CD14-positive monocyte (primary cell): ENCODE data around the gene CLBA1. TPM values are rescaled to one million over a fixed set of nuclear protein-coding genes. Genes with fewer than 3 reads are reported as not detected.

Experiments
- DNase-seq, 3 donors: peaks; one replicate each; pipeline ENCODE4 v3.0.0-alpha.2; 2011 to 2022
- H2AFZ ChIP-seq: 2 replicates; pipeline ENCODE4 v1.6.0; 2012; ENCODE audit warnings: mild to moderate bottlenecking, low read depth, low read length, inconsistent platforms; ENCODE audit not compliant: insufficient read depth, poor library complexity, severe bottlenecking
- H3K27ac ChIP-seq, 2 donors: 1 replicate in 1 of 2; 2 replicates in 1 of 2; pipeline ENCODE4 v1.5.1; 2012 to 2013; ENCODE audit warnings: low read length in 2 of 2, control low read depth in 1 of 2, inconsistent platforms in 1 of 2, low read depth in 1 of 2, mild to moderate bottlenecking in 1 of 2
- H3K27me3 ChIP-seq, 2 donors: one replicate each; pipeline versions ENCODE4 v1.6.0 to v1.6.1; 2011 to 2013; ENCODE audit warnings: low read length in 2 of 2; ENCODE audit not compliant: control insufficient read depth in 2 of 2, insufficient read depth in 2 of 2
- H3K36me3 ChIP-seq, 2 donors: replicated peaks in 1 of 2; 1 replicate in 1 of 2; 2 replicates in 1 of 2; pipeline versions ENCODE4 v1.5.1 to v1.6.1; 2012 to 2013; ENCODE audit warnings: low read length in 2 of 2, control low read depth in 1 of 2, inconsistent platforms in 1 of 2, mild to moderate bottlenecking in 1 of 2; ENCODE audit not compliant: insufficient read depth in 2 of 2, control insufficient read depth in 1 of 2
- H3K4me1 ChIP-seq, 2 donors: 1 replicate in 1 of 2; 2 replicates in 1 of 2; pipeline versions ENCODE4 v1.5.1 to v1.6.1; 2012 to 2013; ENCODE audit warnings: low read length in 2 of 2, control low read depth in 1 of 2, inconsistent platforms in 1 of 2, mild to moderate bottlenecking in 1 of 2, moderate library complexity in 1 of 2; ENCODE audit not compliant: insufficient read depth in 2 of 2, control insufficient read depth in 1 of 2
- H3K4me2 ChIP-seq: replicated peaks from 2 replicates; pipeline ENCODE3; 2012; ENCODE audit warnings: low read length, moderate library complexity, mild to moderate bottlenecking; ENCODE audit not compliant: poor library complexity, severe bottlenecking; ENCODE audit errors: extremely low read depth
- H3K4me3 ChIP-seq, 3 experiments: fragments of 200-600 bp in 1 of 3; sonication (generic) in 1 of 3; replicated peaks in 1 of 3; 1 replicate in 2 of 3; 2 replicates in 1 of 3; pipeline ENCODE4 v1.5.1; 2011 to 2013; ENCODE audit warnings: low read length in 3 of 3, mild to moderate bottlenecking in 3 of 3, control low read depth in 2 of 3, low read depth in 2 of 3, inconsistent platforms in 1 of 3, moderate library complexity in 1 of 3
- H3K79me2 ChIP-seq: 2 replicates; pipeline ENCODE4 v1.6.0; 2012; ENCODE audit warnings: mild to moderate bottlenecking, control low read depth, inconsistent platforms, low read length, moderate library complexity; ENCODE audit not compliant: insufficient read depth
- H3K9ac ChIP-seq: 2 replicates; pipeline ENCODE4 v1.6.0; 2017; ENCODE audit warnings: low read length, mild to moderate bottlenecking; ENCODE audit not compliant: insufficient read depth, poor library complexity, severe bottlenecking
- H3K9me3 ChIP-seq, 2 donors: replicated peaks in 1 of 2; 1 replicate in 1 of 2; 2 replicates in 1 of 2; pipeline versions ENCODE4 v1.5.1 to v1.6.1; 2012 to 2013; ENCODE audit warnings: low read length in 2 of 2, control low read depth in 1 of 2; ENCODE audit not compliant: control insufficient read depth in 1 of 2, insufficient read depth in 1 of 2
- H4K20me1 ChIP-seq: 2 replicates; pipeline ENCODE4 v1.6.0; 2012; ENCODE audit warnings: mild to moderate bottlenecking, low read length, control low read depth, moderate library complexity; ENCODE audit not compliant: insufficient read depth
- H3K27ac Mint-ChIP-seq, 7 donors: one replicate each; pipeline ENCODE4 v1.8.0; 2020; ENCODE audit warnings: mild to moderate bottlenecking in 7 of 7, mixed read lengths in 7 of 7, moderate library complexity in 6 of 7, inconsistent platforms in 2 of 7
- H3K27me3 Mint-ChIP-seq, 3 donors: one replicate each; pipeline ENCODE4 v1.8.0; 2021 to 2022; ENCODE audit warnings: low read depth in 3 of 3, mild to moderate bottlenecking in 3 of 3, mixed read lengths in 3 of 3, moderate library complexity in 3 of 3, inconsistent platforms in 1 of 3
- H3K36me3 Mint-ChIP-seq, 2 donors: one replicate each; pipeline ENCODE4 v1.8.0; 2020; ENCODE audit warnings: mixed read lengths in 2 of 2, inconsistent platforms in 1 of 2, mild to moderate bottlenecking in 1 of 2
- H3K4me1 Mint-ChIP-seq: one replicate; pipeline ENCODE4 v1.8.0; 2020; ENCODE audit warnings: mild to moderate bottlenecking, mixed read lengths
- H3K4me3 Mint-ChIP-seq, 2 donors: one replicate each; pipeline ENCODE4 v1.8.0; 2020; ENCODE audit warnings: mild to moderate bottlenecking in 2 of 2, mixed read lengths in 2 of 2, moderate library complexity in 1 of 2
- H3K9me3 Mint-ChIP-seq, 7 donors: one replicate each; pipeline ENCODE4 v1.8.0; 2020 to 2022; ENCODE audit warnings: mixed read lengths in 7 of 7, mild to moderate bottlenecking in 6 of 7, moderate library complexity in 6 of 7, inconsistent platforms in 2 of 7
- CTCF ChIP-seq: fragments of 200-600 bp; IDR thresholded peaks from one replicate; pipeline ENCODE4 v1.8.0; 2022; ENCODE audit warnings: antibody characterized with exemption, mild to moderate bottlenecking
- WGBS: methylation state at CpG from one replicate; pipeline ENCODE4 v1.1.5; 2013; ENCODE audit warnings: missing lambda C conversion rate; ENCODE audit not compliant: insufficient coverage; 5-methylcytosine and 5-hydroxymethylcytosine counted together
- intact Hi-C, 2 donors: fragments of 100-400 bp; cut with micrococcal nuclease; formaldehyde crosslinking; loops; one replicate each; pipeline versions ENCODE4 v1.15.0 to v1.15.1; 2023
- polyA plus RNA-seq, 3 donors: library from polyadenylated mRNA; depleted of rRNA in 1 of 3; unstranded in 2 of 3; stranded (reverse) in 1 of 3; fragments of 300-500 nt in 2 of 3; fragments of >200 nt in 1 of 3; fragmentation: Illumina TruSeq in 2 of 3; gene quantifications; 1 replicate in 2 of 3; 2 replicates in 1 of 3; pipeline ENCODE4 v1.2.3, GENCODE V29; 2012 to 2021

The CLBA1 gene
- polyA plus RNA-seq, 3 donors = 0.62 to 0.76 (median 0.63) TPM

DNA sequence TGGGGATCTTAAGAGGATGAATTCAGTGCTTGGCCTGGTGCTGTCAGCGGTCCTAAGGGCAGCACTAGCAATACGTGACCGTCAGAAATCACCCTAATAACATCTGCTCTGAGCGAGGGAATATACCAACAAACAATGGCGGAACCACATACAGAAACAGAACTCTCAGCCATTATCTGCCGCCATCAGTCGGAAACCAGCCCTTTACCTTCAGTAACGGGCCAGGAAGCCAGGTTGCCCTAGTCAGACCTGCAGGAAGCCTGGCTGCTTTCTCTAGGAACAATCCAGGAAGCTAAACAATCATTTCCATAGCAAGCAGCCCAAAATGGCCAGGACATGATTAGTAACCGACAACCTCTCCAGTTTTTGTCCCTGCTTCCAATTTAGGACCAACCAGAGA lies 29.7 kb downstream of the CLBA1 start:
- TF ChIP-seq CTCF = no peak
- Histone ChIP-seq H2AFZ (no peak overlapping the region), H3K27ac (peak overlapping the region in 1 of 2 donors; percentile 63), H3K9ac (no peak overlapping the region), H3K4me2 (no peak overlapping the region), H3K27me3 (no peaks in the 10 kb centered on the region), H3K4me3 (peak overlapping the region in 1 of 3 experiments; percentile 5), H3K79me2 (peaks cover 100% of the 10 kb centered on the region), H4K20me1 (peaks cover 45% of the 10 kb centered on the region), H3K4me1 (peaks cover 16 to 43% of the 10 kb centered on the region in 2 donors), H3K36me3 (peaks cover 15 to 21% of the 10 kb centered on the region in 2 donors), H3K9me3 (no peaks in the 10 kb centered on the region)
- intact Hi-C loops = loop anchor here in 1 of 2 donors (5.0 kb wide), 1 partner anchor 38 kb away; the partner anchor contains the start of gene AHNAK2
- no peak for DNase-seq
- no peaks in the 10 kb centered on the region for H3K9me3 Mint-ChIP-seq
- peak overlapping the region; percentile 45 to 89 (median 63) for H3K27ac Mint-ChIP-seq
- peaks cover 32 to 34% of the 10 kb centered on the region in 2 donors for H3K36me3 Mint-ChIP-seq
- peaks cover 0 to 4% (median 0%) of the 10 kb centered on the region in 3 donors for H3K27me3 Mint-ChIP-seq
- H3K4me1 Mint-ChIP-seq = peaks cover 72% of the 10 kb centered on the region
- 33% methylated on average over 8 of the region's 9 CpGs for WGBS
- no peak overlapping the region for H3K4me3 Mint-ChIP-seq

GRCh38 chr14:105015905-105016304 lies 30.3 kb downstream of the CLBA1 start:
- no peak overlapping the region for H3K9ac ChIP-seq
- no peak for TF ChIP-seq CTCF
- intact Hi-C loops = loop anchor here in 1 of 2 donors (5.0 kb wide), 1 partner anchor 39 kb away; the partner anchor contains the start of gene AHNAK2
- H3K4me3 ChIP-seq = no peak overlapping the region
- H3K27ac ChIP-seq = peak overlapping the region in 1 of 2 donors; percentile 33
- no peak overlapping the region for H2AFZ ChIP-seq
- no peak overlapping the region for H3K4me2 ChIP-seq
- Mint-ChIP-seq H3K27me3 (peaks cover 0 to 2% (median 0%) of the 10 kb centered on the region in 3 donors), H3K27ac (peak overlapping the region in 6 of 7 donors; percentile 33 to 83 (median 66)), H3K9me3 (no peaks in the 10 kb centered on the region), H3K4me1 (peaks cover 72% of the 10 kb centered on the region), H3K4me3 (no peak overlapping the region), H3K36me3 (peaks cover 25 to 28% of the 10 kb centered on the region in 2 donors)
- no peaks in the 10 kb centered on the region for H3K27me3 ChIP-seq
- 77% methylated on average over 5 of the region's 6 CpGs for WGBS
- peaks cover 10 to 15% of the 10 kb centered on the region in 2 donors for H3K36me3 ChIP-seq
- H4K20me1 ChIP-seq = peaks cover 45% of the 10 kb centered on the region
- no peaks in the 10 kb centered on the region for H3K9me3 ChIP-seq
- H3K4me1 ChIP-seq = peaks cover 16 to 45% of the 10 kb centered on the region in 2 donors
- peaks cover 100% of the 10 kb centered on the region for H3K79me2 ChIP-seq
- DNase-seq = no peak
